ENCODE measurements around the gene ERVV-1.
"Not testable (repeated sequence)": the region's sequence is repeated elsewhere in the genome, so short reads cannot be mapped to it uniquely, and the experiment has no call there.

The ERVV-1 gene, protein sequence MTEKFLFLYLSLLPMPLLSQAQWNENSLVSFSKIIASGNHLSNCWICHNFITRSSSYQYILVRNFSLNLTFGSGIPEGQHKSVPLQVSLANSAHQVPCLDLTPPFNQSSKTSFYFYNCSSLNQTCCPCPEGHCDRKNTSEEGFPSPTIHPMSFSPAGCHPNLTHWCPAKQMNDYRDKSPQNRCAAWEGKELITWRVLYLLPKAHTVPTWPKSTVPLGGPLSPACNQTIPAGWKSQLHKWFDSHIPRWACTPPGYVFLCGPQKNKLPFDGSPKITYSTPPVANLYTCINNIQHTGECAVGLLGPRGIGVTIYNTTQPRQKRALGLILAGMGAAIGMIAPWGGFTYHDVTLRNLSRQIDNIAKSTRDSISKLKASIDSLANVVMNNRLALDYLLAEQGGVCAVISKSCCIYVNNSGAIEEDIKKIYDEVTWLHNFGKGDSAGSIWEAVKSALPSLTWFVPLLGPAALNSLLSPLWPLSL

DNA sequence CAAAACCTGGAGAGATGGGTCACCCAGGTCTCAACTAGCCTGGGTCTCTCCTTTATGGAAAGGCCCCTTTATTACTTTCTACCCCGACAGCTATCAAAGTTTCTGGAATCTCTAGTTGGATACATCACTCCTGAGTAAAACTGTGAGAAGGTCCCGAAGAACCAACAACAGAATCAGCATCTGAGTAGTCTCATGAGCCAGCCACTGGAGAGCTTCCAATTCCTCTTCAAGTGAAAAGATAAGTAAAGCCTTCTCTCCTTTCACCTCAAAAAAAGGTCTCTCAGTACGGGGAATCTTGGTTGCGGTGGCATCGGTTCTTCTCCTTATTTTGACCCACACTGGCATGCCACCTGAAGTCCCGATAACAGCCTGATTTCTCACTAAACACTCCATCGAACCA lies at the start of gene ERVV-1:
ERVV-1 (plus strand) TSS at position 301 of the 400 bp plus-strand sequence. CDS start 170 bp downstream, outside the sequence.
- DNase-seq = no peak

DNA sequence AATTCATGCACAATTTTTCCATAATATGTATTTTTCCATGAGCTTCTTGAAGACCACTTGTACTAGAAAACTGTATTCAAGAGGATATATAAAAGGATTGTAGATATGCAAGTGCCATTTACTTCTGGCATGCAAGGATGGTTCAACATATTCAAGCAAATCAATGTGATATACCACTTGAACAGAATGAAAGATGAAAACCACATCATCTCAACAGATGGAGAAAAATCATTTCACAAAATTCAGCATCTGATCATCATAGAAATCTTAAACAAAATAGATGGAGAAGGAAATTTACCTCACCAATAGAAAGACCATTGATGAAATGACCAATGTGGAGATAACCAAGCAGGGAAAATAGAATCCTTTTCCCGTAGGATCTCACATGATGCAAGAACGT lies 45.9 kb upstream of the ERVV-1 start:
- no peak for DNase-seq

DNA sequence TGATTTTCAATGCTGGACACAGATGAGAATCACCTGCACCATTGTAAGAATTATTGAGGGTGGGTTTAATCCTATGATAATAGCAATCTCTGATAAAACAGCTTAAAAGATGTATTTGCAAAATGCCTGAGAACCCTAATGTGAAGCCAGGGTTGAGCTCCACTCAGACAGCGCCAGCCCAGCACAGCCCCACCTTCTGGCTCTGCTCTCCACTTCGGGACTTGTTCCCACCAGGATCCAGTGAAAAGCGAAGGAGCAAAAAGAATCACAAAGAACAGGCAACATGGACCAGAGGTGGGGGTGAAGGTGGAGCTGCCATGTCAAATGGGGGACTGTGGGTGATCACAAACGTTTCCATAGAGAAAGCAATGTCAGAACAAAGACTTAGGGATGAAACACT lies 32.4 kb upstream of the ERVV-1 start:
- no peak for DNase-seq

DNA sequence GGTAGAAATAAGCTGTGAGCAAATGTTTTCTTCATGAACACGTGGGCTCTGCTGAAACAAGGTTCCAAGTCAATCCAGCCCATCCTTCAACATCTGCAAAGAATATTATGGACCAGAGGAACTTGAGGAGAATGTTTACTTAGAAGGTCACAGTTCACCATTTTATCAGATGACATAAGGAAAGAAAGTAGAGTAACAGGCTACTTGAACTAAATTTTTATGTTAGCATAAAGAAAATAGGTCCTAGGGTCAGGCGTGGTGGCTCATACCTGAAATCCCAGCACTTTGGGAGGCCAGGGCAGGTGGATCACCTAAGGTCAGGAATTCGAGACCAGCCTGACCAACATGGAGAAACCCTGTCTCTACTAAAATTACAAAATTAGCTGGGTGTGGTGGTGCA lies 30.6 kb upstream of the ERVV-1 start:
- not testable (repeated sequence) for DNase-seq

DNA sequence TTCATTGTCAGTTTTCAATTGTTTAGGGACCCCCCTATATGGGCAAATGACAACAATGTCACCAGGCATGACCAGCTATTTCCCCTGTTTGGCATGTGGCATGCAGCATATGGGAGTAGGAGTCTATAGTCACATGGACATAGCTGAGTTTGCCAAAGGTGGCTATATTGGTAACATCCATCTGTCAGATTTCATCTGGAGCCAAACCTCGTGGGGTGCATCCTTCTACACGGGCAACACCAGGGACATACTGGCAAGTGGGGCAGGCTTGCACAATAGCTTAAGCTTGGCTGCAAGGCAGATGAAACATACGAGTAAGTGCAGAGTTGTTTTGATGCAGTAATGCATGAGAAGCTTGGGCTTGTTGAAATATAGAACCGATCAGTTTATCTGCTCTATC lies 26.5 kb upstream of the ERVV-1 start:
- DNase-seq = no peak

DNA sequence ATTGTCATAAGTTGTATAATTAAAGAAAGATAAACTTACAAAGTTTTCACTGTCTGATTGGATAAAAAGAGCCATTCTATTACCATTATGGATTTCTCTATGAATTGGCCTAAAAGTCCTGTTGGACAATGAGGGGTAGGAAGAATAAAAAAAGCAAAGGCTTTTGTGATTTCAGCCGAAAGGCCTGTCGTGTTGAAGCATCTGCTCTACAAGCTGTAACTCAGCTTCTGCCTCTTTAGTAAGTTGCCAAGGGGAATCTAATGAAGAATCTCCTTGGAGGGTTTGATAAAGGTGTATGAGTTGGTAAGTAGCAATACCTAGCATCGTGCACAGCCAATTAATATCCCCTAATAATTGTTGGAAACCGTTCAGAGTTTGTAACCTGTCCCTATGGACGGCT lies 25.2 kb upstream of the ERVV-1 start:
- DNase-seq = no peak

DNA sequence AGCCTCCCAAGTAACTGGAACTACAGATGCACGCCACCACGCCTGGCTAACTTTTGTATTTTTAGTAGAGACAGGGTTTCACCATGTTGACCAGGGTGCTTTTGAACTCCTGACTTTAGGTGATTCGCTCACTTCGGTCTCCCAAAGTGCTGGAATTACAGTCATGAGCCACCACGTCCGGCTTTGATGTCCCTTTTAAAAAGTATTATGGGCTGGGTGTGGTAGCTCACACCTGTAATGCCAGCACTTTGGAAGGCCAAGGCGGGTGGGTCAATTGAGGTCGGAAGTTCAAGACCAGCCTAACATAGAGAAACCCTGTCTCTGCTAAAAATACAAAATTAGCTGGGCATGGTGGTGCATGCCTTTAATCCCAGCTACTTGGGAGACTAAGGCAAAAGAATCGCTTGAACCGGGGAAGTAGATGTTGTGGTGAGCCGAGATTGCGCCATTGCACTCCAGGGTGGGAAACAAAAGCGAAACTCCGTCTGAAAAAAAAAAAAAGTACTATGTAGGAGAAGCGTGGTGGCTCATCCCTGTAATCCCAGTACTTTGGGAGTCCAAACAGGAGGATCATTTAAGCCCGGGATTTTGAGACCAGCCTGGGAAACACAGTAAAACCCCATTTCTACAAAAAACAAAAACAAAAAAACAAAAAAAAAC lies 22.8 kb upstream of the ERVV-1 start:
- no peak for DNase-seq

DNA sequence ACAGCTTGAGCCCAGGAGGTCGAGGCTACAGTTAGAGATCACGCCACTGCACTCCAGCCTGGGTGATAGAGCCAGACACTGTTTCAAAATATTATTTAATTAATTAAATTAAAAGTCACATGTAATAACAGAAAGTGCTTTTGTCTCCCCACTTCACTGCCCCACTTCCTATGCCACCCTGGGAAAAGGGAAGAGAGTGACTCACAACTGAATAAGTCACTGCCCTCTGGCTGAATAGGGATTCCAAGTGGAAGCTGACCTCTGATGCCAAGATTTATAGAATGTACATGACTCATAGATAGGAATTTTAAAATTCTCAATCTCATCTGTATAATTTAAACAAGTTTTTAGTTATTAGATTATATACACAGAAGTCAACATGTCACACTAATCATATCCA lies 22.2 kb upstream of the ERVV-1 start:
- DNase-seq = no peak

DNA sequence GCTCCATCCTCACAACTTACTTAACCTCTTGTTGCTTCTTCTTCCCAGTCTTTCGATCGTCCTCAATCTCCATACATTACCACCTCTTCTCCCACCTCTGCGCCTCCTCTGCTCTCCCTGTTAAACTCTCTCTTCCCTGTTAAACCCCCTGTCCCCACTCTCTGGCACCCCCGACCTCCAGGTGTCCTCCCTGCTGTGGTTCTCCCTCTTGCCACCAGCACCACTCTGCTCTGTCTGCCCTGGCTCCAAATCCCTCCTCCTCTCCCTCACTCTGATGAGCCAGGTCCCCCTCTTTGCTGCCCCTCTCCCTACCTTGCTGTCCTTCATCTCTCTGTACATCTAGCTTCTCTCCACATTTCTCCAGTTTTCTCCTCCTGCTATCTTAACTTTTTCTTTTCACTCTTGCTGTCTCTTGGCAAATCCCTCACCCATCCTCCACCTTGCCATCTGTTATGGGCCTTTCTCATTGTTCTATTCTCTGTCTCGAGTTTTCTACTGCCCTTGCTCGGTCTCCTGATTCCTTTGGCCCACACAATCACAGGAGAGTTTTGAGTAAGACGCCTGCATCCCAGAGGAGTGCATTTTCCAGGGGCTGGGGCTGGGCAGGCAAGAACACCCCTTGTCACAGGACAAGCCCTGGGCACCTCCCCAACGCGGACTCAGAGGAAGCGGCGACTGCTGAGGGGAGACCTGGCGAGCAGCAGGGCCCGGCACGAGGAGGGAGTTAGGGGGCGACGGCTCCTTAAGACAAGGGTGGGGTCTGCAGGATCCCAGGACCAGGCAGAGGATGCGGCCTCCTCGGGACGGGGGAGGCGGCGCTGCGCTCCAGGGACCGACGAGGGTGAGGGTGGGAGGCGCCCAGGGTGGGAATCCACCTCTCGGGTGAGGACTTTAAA lies 21.4 kb upstream of the ERVV-1 start:
- no peak for DNase-seq

DNA sequence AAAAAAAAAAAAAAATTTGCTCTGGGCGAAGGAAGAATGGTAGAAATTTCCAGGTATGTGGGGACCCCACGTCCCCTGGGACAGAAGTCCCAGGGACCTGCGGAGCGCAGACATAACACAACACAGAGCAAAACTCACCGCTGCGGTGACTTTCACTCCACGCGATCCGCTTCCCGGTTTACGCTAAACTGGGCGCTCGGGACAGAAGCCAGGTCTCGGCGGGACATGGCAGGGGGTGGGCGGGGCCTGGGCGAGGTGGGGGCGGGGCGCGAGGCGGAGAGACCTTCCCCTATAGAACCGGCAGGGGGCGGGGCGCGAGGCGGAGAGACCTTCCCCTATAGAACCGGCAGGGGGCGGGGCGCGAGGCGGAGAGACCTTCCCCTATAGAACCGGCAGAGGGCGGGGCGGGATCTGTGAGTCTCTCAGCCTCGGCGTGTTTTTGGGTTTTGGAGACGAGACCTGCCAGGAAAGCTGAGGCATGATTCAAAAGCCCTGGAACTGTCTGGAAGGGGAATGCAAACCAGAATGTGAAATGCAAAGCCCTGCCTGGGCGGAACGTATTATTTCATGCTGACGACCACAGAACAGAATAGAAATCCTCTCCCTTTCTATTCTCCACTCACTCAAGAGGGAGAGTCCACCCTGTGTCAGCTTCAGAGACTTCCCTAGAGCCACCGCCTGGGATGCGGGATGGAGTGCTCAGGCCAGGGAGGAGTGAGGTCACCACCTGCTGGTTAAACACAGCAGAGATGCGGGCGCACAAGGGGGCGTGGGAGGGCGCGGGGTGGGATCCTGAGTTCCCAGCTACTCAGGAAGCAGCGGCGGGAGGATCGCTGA lies 20.2 kb upstream of the ERVV-1 start:
- DNase-seq = no peak

DNA sequence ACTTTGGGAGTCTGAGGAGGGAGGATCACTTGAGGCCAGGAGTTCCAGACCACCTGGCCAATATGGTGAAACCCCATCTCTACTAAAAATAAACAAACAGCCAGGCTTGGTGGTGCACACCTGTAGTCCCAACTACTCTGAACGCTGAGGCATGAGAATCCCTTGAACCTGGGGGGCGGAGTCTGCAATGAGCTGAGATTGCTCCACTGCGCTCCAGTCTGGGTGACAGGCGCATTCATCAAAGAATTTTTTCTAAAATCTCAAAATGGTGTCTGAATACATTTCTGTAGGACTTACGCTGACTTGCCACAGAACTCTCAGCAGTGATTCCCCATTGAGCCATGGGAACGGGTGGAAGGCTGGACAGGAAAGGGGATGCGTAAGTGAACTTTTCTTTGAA lies 18.0 kb upstream of the ERVV-1 start:
- DNase-seq = no peak

DNA sequence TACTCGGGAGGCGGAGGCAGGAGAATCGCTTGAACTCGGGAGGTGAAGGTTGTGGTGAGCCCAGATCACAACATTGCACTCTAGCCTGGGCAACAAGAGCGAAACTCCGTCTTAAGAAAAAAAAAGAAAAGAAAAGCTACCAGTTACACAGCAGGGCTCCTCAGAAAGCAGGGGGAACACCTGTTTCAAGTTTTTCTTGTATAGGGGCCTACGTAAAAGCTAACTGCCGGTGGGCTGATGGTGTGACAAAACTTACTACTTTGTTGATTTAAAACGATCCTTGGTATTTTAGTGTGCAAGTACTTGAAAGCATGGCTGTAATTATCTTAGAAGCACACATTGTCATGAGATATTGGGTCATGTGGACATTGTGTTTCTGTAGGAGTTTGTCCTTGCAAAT lies 15.7 kb upstream of the ERVV-1 start:
- DNase-seq = no peak

DNA sequence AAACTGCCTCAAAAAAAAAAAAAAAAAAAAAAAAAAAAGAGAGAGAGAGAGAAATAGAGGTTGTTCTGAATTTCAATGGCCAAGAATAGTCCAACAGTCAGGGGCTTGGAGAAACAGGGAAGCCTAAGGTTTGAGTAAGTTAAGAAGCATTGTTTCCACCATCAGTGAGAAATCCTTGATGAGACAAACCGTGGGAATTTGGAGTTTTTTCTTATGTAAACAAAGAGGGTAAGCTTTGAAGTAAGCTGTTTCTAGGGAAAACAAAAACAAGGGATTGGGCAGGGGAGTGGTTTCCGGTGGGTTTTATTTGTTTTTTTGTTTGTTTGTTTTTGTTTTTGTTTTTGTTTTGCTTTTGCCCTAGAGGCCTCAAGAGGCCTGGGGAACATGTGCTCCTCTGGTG lies 11.2 kb upstream of the ERVV-1 start:
- DNase-seq = no peak

DNA sequence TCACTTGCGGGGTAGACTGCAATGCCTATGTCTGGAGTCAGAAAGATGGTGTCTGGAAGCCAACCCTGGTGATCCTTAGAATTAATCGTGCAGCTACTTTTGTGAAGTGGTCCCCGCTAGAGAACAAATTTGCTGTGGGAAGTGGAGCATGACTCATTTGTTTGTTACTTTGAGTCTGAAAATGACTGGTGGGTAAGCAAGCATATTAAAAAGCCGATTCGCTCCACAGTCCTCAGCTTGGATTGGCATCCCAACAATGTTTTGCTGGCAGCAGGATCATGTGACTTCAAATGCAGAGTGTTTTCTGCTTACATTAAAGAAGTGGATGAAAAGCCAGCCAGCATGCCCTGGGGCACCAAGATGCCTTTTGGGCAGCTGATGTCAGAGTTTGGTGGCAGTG lies 9.5 kb upstream of the ERVV-1 start:
- DNase-seq = no peak

DNA sequence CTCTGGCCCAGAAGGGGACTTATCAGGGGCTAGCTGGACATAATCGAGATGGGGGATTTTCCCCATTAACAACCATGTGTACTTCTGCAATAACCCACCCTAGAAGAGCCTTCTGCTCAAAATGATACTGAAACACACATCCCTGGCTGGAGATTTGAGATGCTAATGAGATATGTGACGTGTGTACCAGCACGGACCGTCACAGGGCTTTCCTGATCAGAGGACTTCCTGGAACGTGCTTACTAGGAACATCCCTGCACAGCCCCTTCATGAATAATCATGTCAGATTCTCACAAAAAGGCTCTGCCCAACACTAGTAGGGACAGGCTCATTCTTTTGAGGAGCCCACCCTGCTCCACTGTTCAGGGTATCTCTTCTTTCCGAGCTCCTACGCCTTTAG lies 6.5 kb upstream of the ERVV-1 start:
- no peak for DNase-seq

DNA sequence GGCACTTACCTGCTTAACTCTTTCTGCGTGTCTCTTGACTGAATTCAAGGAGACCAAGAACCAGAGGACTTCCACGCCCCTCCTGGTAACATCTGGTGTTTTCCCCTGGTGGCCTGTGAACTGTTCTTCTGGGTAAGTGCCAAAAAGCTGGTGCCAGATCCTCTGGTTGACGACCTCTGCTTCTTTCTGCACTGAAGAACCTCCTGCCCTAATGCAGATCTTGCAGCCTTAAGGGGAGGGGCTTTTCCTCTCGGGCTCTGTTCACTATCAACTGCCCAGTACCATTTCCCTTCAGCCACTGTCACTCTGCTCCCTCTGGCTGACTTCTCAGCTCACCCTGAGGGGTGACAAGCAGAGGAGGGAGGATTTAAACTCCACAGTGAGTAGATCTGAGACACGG lies 6.1 kb upstream of the ERVV-1 start:
- no peak for DNase-seq

DNA sequence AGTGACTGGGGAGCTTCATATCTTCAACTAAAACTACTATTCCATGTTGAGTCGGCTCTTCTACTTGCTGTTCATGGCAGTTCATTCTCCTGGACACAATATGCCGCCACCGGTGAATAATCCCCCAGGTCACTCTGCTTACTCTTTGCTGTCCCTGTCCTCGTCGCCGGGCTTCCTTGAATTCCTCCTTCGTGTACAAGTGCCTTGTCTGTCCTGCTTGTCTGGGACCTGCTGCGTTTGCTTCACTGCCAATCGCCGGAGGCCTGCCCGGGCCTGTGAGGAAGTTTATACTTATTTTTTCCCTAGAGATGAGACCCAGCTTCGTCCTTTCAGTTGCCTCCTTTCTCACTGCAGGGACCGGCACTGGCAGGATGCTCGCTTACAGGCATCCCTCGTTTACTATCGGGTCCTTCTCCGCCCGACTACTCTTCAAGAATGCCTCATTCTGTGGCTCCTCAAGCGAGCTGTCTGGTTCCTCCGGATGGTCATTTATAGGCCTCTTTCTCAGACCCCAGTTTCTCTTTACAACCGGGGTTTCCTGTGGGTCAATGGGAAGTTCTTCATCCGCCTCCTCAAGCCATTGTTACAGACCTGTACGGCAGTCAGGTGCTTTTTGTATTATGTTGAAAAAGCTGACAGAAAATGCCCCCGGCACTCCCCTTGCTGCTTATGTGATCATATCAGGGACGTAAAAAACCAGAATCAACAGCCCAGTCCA lies 5.5 kb upstream of the ERVV-1 start:
- no peak for DNase-seq

DNA sequence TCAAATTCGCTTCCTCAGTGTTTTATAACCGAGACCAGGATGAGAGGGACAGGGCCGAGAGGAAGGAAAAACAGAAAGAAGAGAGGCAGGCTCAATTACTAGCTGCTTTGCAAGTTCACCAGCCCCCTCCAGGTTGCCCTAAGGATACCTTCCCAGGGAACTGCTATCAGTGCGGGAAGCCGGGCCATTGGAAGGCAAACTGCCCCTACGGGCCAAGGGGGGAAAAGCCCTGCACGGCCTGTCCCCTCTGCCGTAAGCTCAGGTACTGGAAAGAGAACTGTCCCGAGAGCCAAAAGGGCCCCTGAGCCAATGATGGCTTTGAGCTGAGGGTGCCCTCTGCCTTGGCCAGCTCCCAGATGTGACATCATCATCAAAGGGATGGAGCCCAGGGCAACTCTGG lies 3.2 kb upstream of the ERVV-1 start:
- DNase-seq = no peak

DNA sequence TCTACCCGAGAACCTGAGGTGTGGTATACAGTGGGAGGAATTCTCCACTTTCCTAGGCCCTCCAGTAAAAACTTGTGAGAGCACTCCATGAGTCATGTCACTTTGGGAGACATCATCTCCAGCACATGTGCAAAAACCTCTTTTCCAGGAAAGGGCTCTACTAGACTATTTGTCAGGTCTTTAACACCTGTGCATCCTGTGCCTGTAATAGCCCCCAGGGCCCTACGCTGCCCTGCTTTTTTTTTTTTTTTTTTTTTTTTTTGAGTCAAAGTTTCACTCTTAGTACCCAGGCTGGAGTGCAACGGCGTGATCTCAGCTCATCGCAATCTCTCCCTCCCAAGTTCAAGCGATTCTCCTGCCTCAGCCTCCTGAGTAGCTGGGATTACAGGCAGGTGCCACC lies 1.7 kb upstream of the ERVV-1 start:
- no peak for DNase-seq

DNA sequence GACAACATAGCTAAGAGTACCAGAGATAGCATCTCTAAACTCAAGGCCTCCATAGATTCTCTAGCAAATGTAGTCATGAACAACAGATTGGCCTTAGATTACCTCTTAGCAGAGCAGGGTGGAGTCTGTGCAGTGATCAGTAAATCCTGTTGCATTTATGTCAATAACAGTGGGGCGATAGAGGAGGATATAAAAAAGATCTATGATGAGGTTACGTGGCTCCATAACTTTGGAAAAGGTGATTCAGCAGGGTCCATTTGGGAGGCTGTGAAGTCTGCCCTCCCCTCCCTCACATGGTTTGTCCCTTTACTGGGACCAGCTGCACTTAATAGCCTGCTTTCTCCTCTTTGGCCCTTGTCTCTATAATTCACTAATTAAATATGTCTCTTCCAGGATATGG lies 1.4 kb downstream of the ERVV-1 start:
- no peak for DNase-seq

DNA sequence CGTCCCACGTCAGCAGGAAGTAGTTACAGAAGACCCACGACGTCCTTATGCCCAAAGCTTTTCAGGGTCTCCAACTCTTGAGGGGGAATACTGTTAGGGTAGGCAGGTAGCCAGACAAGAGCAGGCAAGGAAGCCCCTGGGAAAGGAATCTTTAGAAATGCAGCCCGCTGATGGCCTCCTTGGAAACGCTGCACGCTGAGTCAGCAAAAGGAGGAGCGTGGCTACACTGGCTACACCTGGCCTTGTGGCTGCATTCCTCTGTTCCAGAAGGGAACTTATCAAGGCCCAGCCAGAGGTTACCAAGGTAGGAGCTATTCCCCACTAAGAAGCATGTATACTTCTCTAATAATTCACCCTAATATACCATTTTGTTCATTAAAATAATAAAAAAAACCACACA lies 2.0 kb downstream of the ERVV-1 start:
- DNase-seq = no peak

DNA sequence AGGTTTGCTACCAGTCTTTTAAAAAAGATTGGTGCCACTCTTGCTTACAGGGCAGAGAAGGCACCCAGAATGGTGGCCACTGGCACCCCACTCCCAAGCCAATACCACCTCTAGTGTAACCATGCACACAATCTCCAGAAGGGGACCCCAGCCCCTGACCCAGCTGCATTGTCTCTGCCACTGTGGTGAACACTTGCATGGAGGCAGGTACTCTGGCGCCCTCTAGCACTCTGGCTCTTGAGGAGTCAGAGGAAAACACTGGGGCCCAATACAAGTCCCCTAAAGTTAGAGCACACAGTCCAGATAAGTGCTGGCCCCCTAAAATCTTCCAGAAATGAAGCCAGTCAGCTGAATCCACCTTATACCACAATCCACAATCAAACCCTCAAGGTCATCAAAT lies 6.0 kb downstream of the ERVV-1 start:
- no peak for DNase-seq

All from NCI-H187 (cell line).